C4-2B (cell line): ENCODE data around the gene PPFIBP1.

Source experiments
- CTCF ChIP-seq: fragments of 450-650 bp; conservative IDR thresholded peaks from 2 replicates; pipeline ENCODE4 v1.5.1; 2017; ENCODE audit warnings: mild to moderate bottlenecking
- ZFX ChIP-seq: fragments of 450-650 bp; IDR thresholded peaks from 2 replicates; pipeline ENCODE4 v1.6.1; 2017

- TF ChIP-seq CTCF (no peak), ZFX (no peak)
Observed at GRCh38 chr12:27709212-27709931, 185.4 kb downstream of the PPFIBP1 start.
